Lung (tissue), 12 donors: ENCODE results near the gene CDK3. TPM values are rescaled to one million over a fixed set of nuclear protein-coding genes. Genes with fewer than 3 reads are reported as not detected.

Experiments used
- ATAC-seq: fragments of 200-7000 bp; cut with Tn5 transposase; one replicate; pipeline ENCODE4 v1.9.1; 2020; ENCODE audit warnings: moderate number of reproducible peaks; ENCODE audit not compliant: insufficient read depth, low FRiP score
- DNase-seq, 3 donors: peaks; one replicate each; pipeline ENCODE4 v3.0.0-alpha.2; 2013 to 2017
- H3K27ac ChIP-seq, 2 donors: one replicate each; pipeline ENCODE4 v1.5.1; 2013; ENCODE audit warnings: mild to moderate bottlenecking in 2 of 2, moderate library complexity in 2 of 2, control low read depth in 1 of 2, inconsistent platforms in 1 of 2, low read depth in 1 of 2, low read length in 1 of 2
- H3K27me3 ChIP-seq, 3 donors: one replicate each; pipeline ENCODE4 v1.5.1; 2013; ENCODE audit warnings: low read length in 2 of 3; ENCODE audit not compliant: control insufficient read depth in 3 of 3, insufficient read depth in 3 of 3
- H3K36me3 ChIP-seq, 4 donors: one replicate each; pipeline ENCODE4 v1.5.1; 2013; ENCODE audit warnings: low read length in 4 of 4, mild to moderate bottlenecking in 1 of 4, moderate library complexity in 1 of 4; ENCODE audit not compliant: control insufficient read depth in 4 of 4, insufficient read depth in 4 of 4
- H3K4me1 ChIP-seq, 5 donors: one replicate each; pipeline ENCODE4 v1.5.1; 2013; ENCODE audit warnings: low read length in 5 of 5, mild to moderate bottlenecking in 2 of 5, moderate library complexity in 1 of 5; ENCODE audit not compliant: control insufficient read depth in 5 of 5, insufficient read depth in 5 of 5
- H3K4me3 ChIP-seq: one replicate; pipeline ENCODE4 v1.5.1; 2013; ENCODE audit warnings: mild to moderate bottlenecking, control low read depth, moderate library complexity
- H3K9ac ChIP-seq, 2 donors: one replicate each; pipeline ENCODE4 v1.5.1; 2013; ENCODE audit warnings: low read length in 2 of 2, control low read depth in 1 of 2; ENCODE audit not compliant: insufficient read depth in 1 of 2
- H3K9me3 ChIP-seq, 4 donors: one replicate each; pipeline ENCODE4 v1.5.1; 2013; ENCODE audit warnings: low read length in 3 of 4, mild to moderate bottlenecking in 1 of 4, moderate library complexity in 1 of 4; ENCODE audit not compliant: control insufficient read depth in 4 of 4, insufficient read depth in 3 of 4
- WGBS, 2 donors: extraction: QIAGEN DNeasy Blood & Tissue Kit; methylation state at CpG; one replicate each; pipeline ENCODE4 v1.1.7; 2013; 5-methylcytosine and 5-hydroxymethylcytosine counted together
- polyA plus RNA-seq, 2 donors: library from polyadenylated mRNA; stranded (reverse); fragments of 200-250 nt; gene quantifications; one replicate each; pipeline ENCODE4 v1.2.1, GENCODE V29; 2013
- total RNA-seq, 2 donors: library from RNA; depleted of rRNA in 1 of 2; stranded (reverse); fragments of >200 nt in 1 of 2; gene quantifications; one replicate each; pipeline ENCODE4 v1.2.1, GENCODE V29; 2014 to 2021
- TF ChIP-seq, protein P1 (sequence below): IDR thresholded peaks from 2 replicates; pipeline ENCODE4 v1.5.1; 2012; ENCODE audit warnings: mild to moderate bottlenecking; ENCODE audit errors: control extremely low read depth, extremely low read depth
- donor health status: control.
- donor health status: control.
- donor health status: Bipolar disorder and iron deficiency.
- donor health status: healthy.
- donor health status: DM: yes; HTN: yes; CAD: no.

The CDK3 gene
- total and polyA plus RNA-seq, 4 donors = 7.3 to 15.7 (median 7.8) TPM

DNA sequence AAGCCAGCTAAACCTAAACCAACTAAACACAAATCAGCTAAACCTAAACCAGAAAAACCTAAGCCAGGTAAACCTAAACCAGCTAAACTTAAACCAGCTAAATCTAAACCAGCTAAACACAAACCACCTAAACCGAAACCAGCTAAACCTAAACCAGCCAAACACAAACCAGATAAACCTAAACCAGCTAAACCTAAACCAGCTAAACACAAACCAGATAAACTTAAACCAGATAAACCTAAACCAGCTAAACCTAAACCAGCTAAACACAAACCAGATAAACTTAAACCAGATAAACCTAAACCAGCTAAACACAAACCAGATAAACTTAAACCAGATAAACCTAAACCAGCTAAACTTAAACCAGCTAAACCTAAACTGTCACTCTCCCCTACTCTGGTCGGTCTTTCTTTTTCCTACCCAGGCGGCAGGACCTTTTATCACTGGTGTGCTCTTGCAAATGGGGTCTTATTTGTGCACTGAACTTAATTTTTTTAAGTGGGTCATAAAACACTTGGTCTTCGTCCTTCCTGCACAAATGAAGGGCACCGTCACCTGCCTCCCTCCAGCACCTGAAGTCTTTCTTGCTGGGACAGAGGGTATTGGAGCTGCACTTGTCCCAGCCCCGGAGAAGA lies 19.3 kb downstream of the CDK3 start:
- Histone ChIP-seq H3K4me1 (no peaks in the 10 kb centered on the region), H3K27ac (no peak overlapping the region), H3K9ac (no peak overlapping the region), H3K27me3 (no peaks in the 10 kb centered on the region), H3K4me3 (no peak overlapping the region), H3K9me3 (no peaks in the 10 kb centered on the region), H3K36me3 (peaks cover 0 to 11% (median 0%) of the 10 kb centered on the region in 4 donors)
- WGBS, 2 donors = 92 to 95% methylated on average over 6 of the region's 6 CpGs
- TF ChIP-seq, protein P1, sequence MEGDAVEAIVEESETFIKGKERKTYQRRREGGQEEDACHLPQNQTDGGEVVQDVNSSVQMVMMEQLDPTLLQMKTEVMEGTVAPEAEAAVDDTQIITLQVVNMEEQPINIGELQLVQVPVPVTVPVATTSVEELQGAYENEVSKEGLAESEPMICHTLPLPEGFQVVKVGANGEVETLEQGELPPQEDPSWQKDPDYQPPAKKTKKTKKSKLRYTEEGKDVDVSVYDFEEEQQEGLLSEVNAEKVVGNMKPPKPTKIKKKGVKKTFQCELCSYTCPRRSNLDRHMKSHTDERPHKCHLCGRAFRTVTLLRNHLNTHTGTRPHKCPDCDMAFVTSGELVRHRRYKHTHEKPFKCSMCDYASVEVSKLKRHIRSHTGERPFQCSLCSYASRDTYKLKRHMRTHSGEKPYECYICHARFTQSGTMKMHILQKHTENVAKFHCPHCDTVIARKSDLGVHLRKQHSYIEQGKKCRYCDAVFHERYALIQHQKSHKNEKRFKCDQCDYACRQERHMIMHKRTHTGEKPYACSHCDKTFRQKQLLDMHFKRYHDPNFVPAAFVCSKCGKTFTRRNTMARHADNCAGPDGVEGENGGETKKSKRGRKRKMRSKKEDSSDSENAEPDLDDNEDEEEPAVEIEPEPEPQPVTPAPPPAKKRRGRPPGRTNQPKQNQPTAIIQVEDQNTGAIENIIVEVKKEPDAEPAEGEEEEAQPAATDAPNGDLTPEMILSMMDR = no peak
- ATAC-seq (no peak), DNase-seq (no peak)

DNA sequence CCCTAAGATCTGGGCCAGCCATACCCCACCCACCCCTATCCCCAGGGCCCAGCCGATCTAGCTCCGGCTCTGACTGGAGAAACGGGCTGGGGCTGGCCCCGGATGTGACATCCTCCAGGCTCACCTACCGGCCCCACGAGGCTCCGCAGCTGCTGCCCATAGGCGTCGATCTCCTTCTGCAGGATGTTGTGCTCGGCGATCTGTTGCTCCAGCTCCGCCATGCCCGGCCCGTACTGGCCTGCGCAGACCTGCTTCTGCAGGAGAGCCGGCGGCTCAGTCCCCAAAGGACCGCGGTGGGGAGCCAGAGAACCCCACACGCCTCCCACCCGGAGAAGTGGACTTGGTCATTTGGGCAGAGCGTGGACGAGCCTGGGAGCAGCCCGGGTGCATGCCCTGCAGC lies 21.6 kb downstream of the CDK3 start:
- no peak for ATAC-seq
- 87 to 89% methylated on average over 24 of the region's 24 CpGs for WGBS, 2 donors
- Histone ChIP-seq H3K36me3 (peaks cover 0 to 7% (median 0%) of the 10 kb centered on the region in 4 donors), H3K27me3 (no peaks in the 10 kb centered on the region), H3K4me1 (no peaks in the 10 kb centered on the region), H3K9ac (no peak overlapping the region), H3K9me3 (no peaks in the 10 kb centered on the region), H3K27ac (no peak overlapping the region), H3K4me3 (no peak overlapping the region)
- no peak for DNase-seq
- TF ChIP-seq, protein P1 = no peak

DNA sequence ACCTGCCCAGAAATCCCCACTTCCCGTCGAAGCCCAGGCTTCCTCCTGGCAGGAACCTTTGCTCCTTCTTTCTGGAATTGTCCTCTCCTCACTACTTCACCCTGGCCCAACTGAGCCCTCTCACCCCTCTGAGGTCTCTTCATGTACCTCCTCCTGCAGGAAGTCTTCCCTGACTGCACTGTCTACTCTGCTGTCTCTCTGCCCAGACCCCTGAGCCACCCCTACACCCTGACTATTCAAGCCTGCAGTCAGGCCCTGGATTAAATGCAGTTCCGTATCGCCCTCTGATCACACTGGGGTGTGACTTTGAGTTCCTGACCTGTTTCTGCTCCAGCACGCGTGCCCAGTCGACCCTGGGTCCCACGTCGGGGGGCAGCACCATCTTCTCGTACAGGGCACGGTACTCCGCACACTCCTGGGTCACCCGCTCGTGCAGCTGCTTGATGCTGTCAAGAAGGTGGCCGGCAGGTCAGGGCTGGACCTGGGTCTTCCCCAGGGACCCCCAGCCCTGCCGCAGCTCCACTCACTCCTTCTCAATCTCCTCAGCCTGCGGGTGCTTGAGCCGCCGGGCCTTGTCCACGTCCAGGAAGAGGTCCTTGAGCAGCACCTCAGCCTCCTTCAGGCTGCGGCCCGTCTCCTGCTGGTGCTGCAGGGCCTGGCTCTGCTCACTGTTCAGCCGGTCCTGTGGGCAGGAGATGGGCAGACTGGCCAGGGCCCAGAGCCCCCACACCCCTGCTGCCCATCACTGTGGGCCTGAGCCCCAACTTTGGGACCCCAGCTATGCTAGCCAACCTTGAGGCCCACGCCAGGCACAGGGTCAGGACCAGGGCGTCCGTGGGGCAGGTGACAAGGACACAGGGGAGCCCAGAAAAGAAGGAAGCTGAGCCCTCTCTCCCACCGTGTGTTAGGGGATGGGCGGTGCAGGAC lies 22.6 kb downstream of the CDK3 start:
- H3K9me3 ChIP-seq = no peaks in the 10 kb centered on the region
- DNase-seq (no peak), ATAC-seq (no peak)
- no peak overlapping the region for H3K4me3 ChIP-seq
- no peak overlapping the region for H3K9ac ChIP-seq
- TF ChIP-seq, protein P1 = no peak
- no peaks in the 10 kb centered on the region for H3K4me1 ChIP-seq
- H3K27me3 ChIP-seq = no peaks in the 10 kb centered on the region
- no peak overlapping the region for H3K27ac ChIP-seq
- WGBS, 2 donors = 90 to 93% methylated on average over 28 of the region's 28 CpGs
- peaks cover 0 to 2% (median 0%) of the 10 kb centered on the region in 4 donors for H3K36me3 ChIP-seq
